CD8-positive, alpha-beta memory T cell (primary cell): Measurements from ENCODE around the gene CCDC170. TPM values are rescaled to one million over a fixed set of nuclear protein-coding genes. Genes with fewer than 3 reads are reported as not detected.
"Not testable (repeated sequence)": the region's sequence is repeated elsewhere in the genome, so short reads cannot be mapped to it uniquely, and the experiment has no call there.

Source experiments
- CTCF ChIA-PET: fragments of 350-600 bp; sonication (Branson Sonifier 250); formaldehyde crosslinking; loops from one replicate; lab custom pipeline; 2021; ENCODE audit warnings: antibody characterized with exemption; lab: Charles Lee
- POLR2A ChIA-PET: fragments of 350-600 bp; sonication (Branson Sonifier 250); formaldehyde crosslinking; loops from one replicate; lab custom pipeline; 2021; ENCODE audit warnings: antibody characterized with exemption; lab: Charles Lee
- DNase-seq, 5 donors: peaks; one replicate each; pipeline versions ENCODE4 v3.0.0 to v3.0.0-alpha.2; 2020 to 2022; ENCODE audit warnings: mixed read lengths in 1 of 5
- H3K27ac ChIP-seq: one replicate; pipeline ENCODE4 v1.7.0; 2013; ENCODE audit warnings: low read depth, mild to moderate bottlenecking, low read length, moderate library complexity
- H3K27me3 ChIP-seq: 2 replicates; pipeline ENCODE4 v1.7.0; 2013; ENCODE audit warnings: low read length, mild to moderate bottlenecking; ENCODE audit not compliant: insufficient read depth, poor library complexity, severe bottlenecking
- H3K36me3 ChIP-seq: 2 replicates; pipeline ENCODE4 v1.7.0; 2013; ENCODE audit warnings: mild to moderate bottlenecking, low read length, moderate library complexity; ENCODE audit not compliant: insufficient read depth
- H3K4me1 ChIP-seq: 2 replicates; pipeline ENCODE4 v1.7.0; 2013; ENCODE audit warnings: mild to moderate bottlenecking, low read length, moderate library complexity; ENCODE audit not compliant: insufficient read depth
- H3K4me3 ChIP-seq: 2 replicates; pipeline ENCODE4 v1.7.0; 2013; ENCODE audit warnings: mild to moderate bottlenecking, low read length
- H3K9me3 ChIP-seq: 2 replicates; pipeline ENCODE4 v1.7.0; 2013; ENCODE audit warnings: mild to moderate bottlenecking, low read length
- H3K27ac Mint-ChIP-seq, 8 donors: one replicate each; pipeline ENCODE4 v1.8.0; 2020 to 2021; ENCODE audit warnings: mixed read lengths in 8 of 8, mild to moderate bottlenecking in 6 of 8, inconsistent platforms in 3 of 8, moderate library complexity in 3 of 8
- H3K27me3 Mint-ChIP-seq, 2 donors: one replicate each; pipeline ENCODE4 v1.8.0; 2020 to 2021; ENCODE audit warnings: mixed read lengths in 2 of 2, mild to moderate bottlenecking in 1 of 2, moderate library complexity in 1 of 2
- H3K36me3 Mint-ChIP-seq, 3 donors: one replicate each; pipeline ENCODE4 v1.8.0; 2020 to 2021; ENCODE audit warnings: mixed read lengths in 3 of 3, inconsistent platforms in 1 of 3, mild to moderate bottlenecking in 1 of 3
- H3K4me1 Mint-ChIP-seq, 3 donors: one replicate each; pipeline ENCODE4 v1.8.0; 2020 to 2021; ENCODE audit warnings: mixed read lengths in 3 of 3, inconsistent platforms in 1 of 3, mild to moderate bottlenecking in 1 of 3
- H3K4me3 Mint-ChIP-seq, 7 donors: one replicate each; pipeline ENCODE4 v1.8.0; 2020 to 2021; ENCODE audit warnings: mixed read lengths in 7 of 7, mild to moderate bottlenecking in 6 of 7, moderate library complexity in 4 of 7, inconsistent platforms in 2 of 7
- H3K9me3 Mint-ChIP-seq, 5 donors: one replicate each; pipeline ENCODE4 v1.8.0; 2020 to 2022; ENCODE audit warnings: mixed read lengths in 5 of 5, mild to moderate bottlenecking in 3 of 5, moderate library complexity in 2 of 5, inconsistent platforms in 1 of 5
- polyA plus RNA-seq: library from polyadenylated mRNA; unstranded; fragments of 300-500 nt; fragmentation: Illumina TruSeq; gene quantifications from one replicate; pipeline ENCODE4 v1.2.3, GENCODE V29; 2021
- total RNA-seq, 2 experiments: library from RNA; stranded (reverse); gene quantifications; one replicate each; pipeline ENCODE4 v1.2.3, GENCODE V29; 2021

CCDC170 gene
- total and polyA plus RNA-seq, 3 experiments from 2014 or later: not detected

- H3K4me3 Mint-ChIP-seq: no peak overlapping the region
- Histone ChIP-seq H3K4me1 (no peaks in the 10 kb centered on the region), H3K36me3 (no peaks in the 10 kb centered on the region), H3K27ac (no peak overlapping the region), H3K9me3 (peaks cover 4% of the 10 kb centered on the region), H3K27me3 (no peaks in the 10 kb centered on the region), H3K4me3 (no peak overlapping the region)
- H3K9me3 Mint-ChIP-seq: peaks cover 3 to 22% (median 15%) of the 10 kb centered on the region in 5 donors
- no peaks in the 10 kb centered on the region for H3K4me1 Mint-ChIP-seq
- H3K27ac Mint-ChIP-seq: no peak overlapping the region
- H3K27me3 Mint-ChIP-seq: peaks cover 4 to 25% of the 10 kb centered on the region in 2 donors
- CTCF ChIA-PET: no interaction called here
- H3K36me3 Mint-ChIP-seq: peaks cover 0 to 6% (median 2%) of the 10 kb centered on the region in 3 donors
- POLR2A ChIA-PET: no interaction called here
- no peak for DNase-seq
These were observed 42.3 kb downstream of the CCDC170 start for GRCh38 chr6:151536188-151536479.

GRCh38 chr6:151537556-151537955 lies 43.7 kb downstream of the CCDC170 start:
- peaks cover 4 to 19% of the 10 kb centered on the region in 2 donors for H3K27me3 Mint-ChIP-seq
- H3K36me3 Mint-ChIP-seq: peaks cover 0 to 3% (median 2%) of the 10 kb centered on the region in 3 donors
- no peak for DNase-seq
- Histone ChIP-seq H3K4me3 (no peak overlapping the region), H3K27ac (no peak overlapping the region), H3K4me1 (no peaks in the 10 kb centered on the region), H3K27me3 (no peaks in the 10 kb centered on the region), H3K36me3 (no peaks in the 10 kb centered on the region), H3K9me3 (peaks cover 4% of the 10 kb centered on the region)
- ChIA-PET CTCF (no interaction called here), POLR2A (no interaction called here)
- no peaks in the 10 kb centered on the region for H3K4me1 Mint-ChIP-seq
- peaks cover 3 to 23% (median 18%) of the 10 kb centered on the region in 5 donors for H3K9me3 Mint-ChIP-seq
- H3K27ac Mint-ChIP-seq: no peak overlapping the region
- no peak overlapping the region for H3K4me3 Mint-ChIP-seq

GRCh38 chr6:151539506-151540268 lies 45.9 kb downstream of the CCDC170 start:
- ChIA-PET POLR2A (no interaction called here), CTCF (interaction anchor here (0.8 kb wide), 1 partner anchor 19 kb away, joined by 3 read pairs; no protein-coding TSS in a partner anchor)
- no peaks in the 10 kb centered on the region for H3K27me3 ChIP-seq
- H3K4me3 ChIP-seq: no peak overlapping the region
- H3K36me3 Mint-ChIP-seq: peaks cover 0 to 2% (median 0%) of the 10 kb centered on the region in 3 donors
- no peak for DNase-seq
- no peak overlapping the region for H3K27ac Mint-ChIP-seq
- peaks cover 4 to 17% of the 10 kb centered on the region in 2 donors for H3K27me3 Mint-ChIP-seq
- no peaks in the 10 kb centered on the region for H3K4me1 ChIP-seq
- peaks cover 4% of the 10 kb centered on the region for H3K9me3 ChIP-seq
- no peak overlapping the region for H3K4me3 Mint-ChIP-seq
- H3K27ac ChIP-seq: no peak overlapping the region
- H3K4me1 Mint-ChIP-seq: no peaks in the 10 kb centered on the region
- peaks cover 3 to 21% (median 18%) of the 10 kb centered on the region in 5 donors for H3K9me3 Mint-ChIP-seq
- H3K36me3 ChIP-seq: no peaks in the 10 kb centered on the region

GRCh38 chr6:151544453-151544852 lies 50.6 kb downstream of the CCDC170 start:
- POLR2A ChIA-PET: no interaction called here
- H3K36me3 ChIP-seq: no peaks in the 10 kb centered on the region
- peaks cover 0 to 4% (median 2%) of the 10 kb centered on the region in 3 donors for H3K36me3 Mint-ChIP-seq
- H3K27me3 Mint-ChIP-seq: peaks cover 11 to 22% of the 10 kb centered on the region in 2 donors
- H3K27me3 ChIP-seq: no peaks in the 10 kb centered on the region
- H3K27ac ChIP-seq: no peak overlapping the region
- H3K4me3 ChIP-seq: no peak overlapping the region
- DNase-seq: no peak
- no peak overlapping the region for H3K27ac Mint-ChIP-seq
- no peak overlapping the region for H3K4me3 Mint-ChIP-seq
- CTCF ChIA-PET: no interaction called here
- peaks cover 0 to 19% (median 17%) of the 10 kb centered on the region in 5 donors for H3K9me3 Mint-ChIP-seq
- H3K4me1 ChIP-seq: no peaks in the 10 kb centered on the region
- H3K4me1 Mint-ChIP-seq: no peaks in the 10 kb centered on the region
- H3K9me3 ChIP-seq: peaks cover 4% of the 10 kb centered on the region

- H3K4me3 ChIP-seq, H3K27ac Mint-ChIP-seq, H3K36me3 Mint-ChIP-seq, H3K4me3 Mint-ChIP-seq, H3K27me3 ChIP-seq, H3K36me3 ChIP-seq, H3K9me3 ChIP-seq, H3K4me1 Mint-ChIP-seq, H3K4me1 ChIP-seq, DNase-seq, H3K27ac ChIP-seq, CTCF ChIA-PET, POLR2A ChIA-PET: not testable (repeated sequence)
- Mint-ChIP-seq H3K27me3 (peaks cover 8 to 18% of the 10 kb centered on the region in 2 donors), H3K9me3 (peaks cover 0 to 17% (median 14%) of the 10 kb centered on the region in 5 donors)
These were observed 51.1 kb downstream of the CCDC170 start for GRCh38 chr6:151544884-151545283.

GRCh38 chr6:151546941-151547659 lies 53.3 kb downstream of the CCDC170 start:
- peaks cover 2 to 5% (median 4%) of the 10 kb centered on the region in 5 donors for H3K9me3 Mint-ChIP-seq

GRCh38 chr6:151548201-151548600 lies 54.4 kb downstream of the CCDC170 start:
- peaks cover 2 to 5% (median 4%) of the 10 kb centered on the region in 5 donors for H3K9me3 Mint-ChIP-seq
- Histone ChIP-seq H3K27me3 (no peaks in the 10 kb centered on the region), H3K27ac (no peak overlapping the region), H3K4me1 (no peaks in the 10 kb centered on the region), H3K4me3 (no peak overlapping the region), H3K36me3 (no peaks in the 10 kb centered on the region), H3K9me3 (no peaks in the 10 kb centered on the region)
- POLR2A ChIA-PET: no interaction called here
- no peak overlapping the region for H3K4me3 Mint-ChIP-seq
- no peak overlapping the region for H3K27ac Mint-ChIP-seq
- CTCF ChIA-PET: no interaction called here
- H3K36me3 Mint-ChIP-seq: peaks cover 0 to 12% (median 0%) of the 10 kb centered on the region in 3 donors
- no peak for DNase-seq
- H3K4me1 Mint-ChIP-seq: peaks cover 0 to 8% (median 3%) of the 10 kb centered on the region in 3 donors
- H3K27me3 Mint-ChIP-seq: peaks cover 9 to 17% of the 10 kb centered on the region in 2 donors

More at GRCh38 chr6:151546941-151547659, 53.3 kb downstream of the CCDC170 start:
- ChIA-PET POLR2A (no interaction called here), CTCF (no interaction called here)
- Histone ChIP-seq H3K4me3 (no peak overlapping the region), H3K36me3 (no peaks in the 10 kb centered on the region), H3K27me3 (no peaks in the 10 kb centered on the region), H3K9me3 (no peaks in the 10 kb centered on the region), H3K27ac (no peak overlapping the region), H3K4me1 (no peaks in the 10 kb centered on the region)
- peaks cover 0 to 8% (median 3%) of the 10 kb centered on the region in 3 donors for H3K4me1 Mint-ChIP-seq
- peaks cover 0 to 12% (median 0%) of the 10 kb centered on the region in 3 donors for H3K36me3 Mint-ChIP-seq
- H3K27ac Mint-ChIP-seq: no peak overlapping the region
- peaks cover 9 to 17% of the 10 kb centered on the region in 2 donors for H3K27me3 Mint-ChIP-seq
- no peak overlapping the region for H3K4me3 Mint-ChIP-seq
- DNase-seq: no peak

- Histone ChIP-seq H3K4me3 (no peak overlapping the region), H3K27me3 (no peaks in the 10 kb centered on the region), H3K27ac (no peak overlapping the region), H3K4me1 (no peaks in the 10 kb centered on the region), H3K36me3 (no peaks in the 10 kb centered on the region), H3K9me3 (no peaks in the 10 kb centered on the region)
- CTCF ChIA-PET: no interaction called here
- H3K9me3 Mint-ChIP-seq: peaks cover 2 to 5% (median 4%) of the 10 kb centered on the region in 5 donors
- POLR2A ChIA-PET: no interaction called here
- H3K36me3 Mint-ChIP-seq: peaks cover 0 to 12% (median 0%) of the 10 kb centered on the region in 3 donors
- DNase-seq: no peak
- H3K4me1 Mint-ChIP-seq: peaks cover 0 to 8% (median 3%) of the 10 kb centered on the region in 3 donors
- H3K4me3 Mint-ChIP-seq: no peak overlapping the region
- peaks cover 9 to 14% of the 10 kb centered on the region in 2 donors for H3K27me3 Mint-ChIP-seq
- H3K27ac Mint-ChIP-seq: no peak overlapping the region
These were observed 56.0 kb downstream of the CCDC170 start for GRCh38 chr6:151549790-151550189.
